ENCODE results near the gene OSER1. TPM values are rescaled to one million over a fixed set of nuclear protein-coding genes. Genes with fewer than 3 reads are reported as not detected.
"Not testable (repeated sequence)": the region's sequence is repeated elsewhere in the genome, so short reads cannot be mapped to it uniquely, and the experiment has no call there.

Gene OSER1
- 33.9 TPM for polyA plus RNA-seq (2012; ENCODE audit: insufficient read depth, insufficient read length)

- peak; percentile 95 for DNase-seq (ENCODE audit: low read depth, low spot score)
- peak within 1 kb of the TSS; percentile 91 for H3K4me3 ChIP-seq (ENCODE audit: low read length)
These were observed at the start of gene OSER1 for GRCh38 chr20:44210406-44211176. OSER1 (minus strand) TSS chr20:44210771; CDS start chr20:44206957, 3,814 bp downstream.

GRCh38 chr20:44258226-44258890, 47.8 kb upstream of the OSER1 start:
- no peak overlapping the region for H3K4me3 ChIP-seq (ENCODE audit: low read length)
- no peak for DNase-seq (ENCODE audit: low read depth, low spot score)

GRCh38 chr20:44256961-44257360, 46.4 kb upstream of the OSER1 start:
- no peak overlapping the region for H3K4me3 ChIP-seq (ENCODE audit: low read length)
- no peak for DNase-seq (ENCODE audit: low read depth, low spot score)

- no peak overlapping the region for H3K4me3 ChIP-seq (ENCODE audit: low read length)
- DNase-seq (ENCODE audit: low read depth, low spot score): no peak
These were observed 45.4 kb upstream of the OSER1 start for GRCh38 chr20:44255942-44256341.

- no peak for DNase-seq (ENCODE audit: low read depth, low spot score)
- no peak overlapping the region for H3K4me3 ChIP-seq (ENCODE audit: low read length)
These were observed 43.5 kb upstream of the OSER1 start for GRCh38 chr20:44254073-44254472.

GRCh38 chr20:44253528-44253927, 43.0 kb upstream of the OSER1 start:
- no peak for DNase-seq (ENCODE audit: low read depth, low spot score)

GRCh38 chr20:44251284-44251683, 40.7 kb upstream of the OSER1 start:
- H3K4me3 ChIP-seq (ENCODE audit: low read length): no peak overlapping the region
- DNase-seq (ENCODE audit: low read depth, low spot score): no peak

More at GRCh38 chr20:44253528-44253927, 43.0 kb upstream of the OSER1 start:
- no peak overlapping the region for H3K4me3 ChIP-seq (ENCODE audit: low read length)

- no peak for DNase-seq (ENCODE audit: low read depth, low spot score)
- no peak overlapping the region for H3K4me3 ChIP-seq (ENCODE audit: low read length)
These were observed 37.8 kb upstream of the OSER1 start for GRCh38 chr20:44248410-44248759.

GRCh38 chr20:44247586-44248409, 37.2 kb upstream of the OSER1 start:
- H3K4me3 ChIP-seq (ENCODE audit: low read length): no peak overlapping the region
- DNase-seq (ENCODE audit: low read depth, low spot score): peak; percentile 28

GRCh38 chr20:44247131-44247571, 36.6 kb upstream of the OSER1 start, which contains the start of gene GDAP1L1:
GDAP1L1 (plus strand) TSS chr20:44247308; CDS start chr20:44247335, 27 bp downstream.
- H3K4me3 ChIP-seq (ENCODE audit: low read length): no peak within 1 kb of the TSS
- DNase-seq (ENCODE audit: low read depth, low spot score): no peak

GRCh38 chr20:44245977-44246376, 35.4 kb upstream of the OSER1 start:
- H3K4me3 ChIP-seq (ENCODE audit: low read length): no peak overlapping the region
- no peak for DNase-seq (ENCODE audit: low read depth, low spot score)

GRCh38 chr20:44241796-44242195, 31.2 kb upstream of the OSER1 start:
- DNase-seq (ENCODE audit: low read depth, low spot score): no peak

GRCh38 chr20:44236840-44237239, 26.3 kb upstream of the OSER1 start:
- not testable (repeated sequence) for DNase-seq (ENCODE audit: low read depth, low spot score); H3K4me3 ChIP-seq (ENCODE audit: low read length)

More at GRCh38 chr20:44241796-44242195, 31.2 kb upstream of the OSER1 start:
- no peak overlapping the region for H3K4me3 ChIP-seq (ENCODE audit: low read length)

- no peak overlapping the region for H3K4me3 ChIP-seq (ENCODE audit: low read length)
- no peak for DNase-seq (ENCODE audit: low read depth, low spot score)
These were observed 25.1 kb upstream of the OSER1 start for GRCh38 chr20:44235702-44236101.

GRCh38 chr20:44234566-44235317, 24.2 kb upstream of the OSER1 start:
- no peak overlapping the region for H3K4me3 ChIP-seq (ENCODE audit: low read length)
- no peak for DNase-seq (ENCODE audit: low read depth, low spot score)

GRCh38 chr20:44233436-44234016, 23.0 kb upstream of the OSER1 start:
- H3K4me3 ChIP-seq (ENCODE audit: low read length): no peak overlapping the region
- DNase-seq (ENCODE audit: low read depth, low spot score): no peak

- DNase-seq (ENCODE audit: low read depth, low spot score); H3K4me3 ChIP-seq (ENCODE audit: low read length): not testable (repeated sequence)
These were observed 21.9 kb upstream of the OSER1 start for GRCh38 chr20:44232469-44232856.

- H3K4me3 ChIP-seq (ENCODE audit: low read length): no peak overlapping the region
- no peak for DNase-seq (ENCODE audit: low read depth, low spot score)
These were observed 21.3 kb upstream of the OSER1 start for GRCh38 chr20:44231713-44232468.

Measured in Jurkat, Clone E6-1 (cell line).